ENCODE measurements around the gene SPTBN4.

SPTBN4 gene

DNA sequence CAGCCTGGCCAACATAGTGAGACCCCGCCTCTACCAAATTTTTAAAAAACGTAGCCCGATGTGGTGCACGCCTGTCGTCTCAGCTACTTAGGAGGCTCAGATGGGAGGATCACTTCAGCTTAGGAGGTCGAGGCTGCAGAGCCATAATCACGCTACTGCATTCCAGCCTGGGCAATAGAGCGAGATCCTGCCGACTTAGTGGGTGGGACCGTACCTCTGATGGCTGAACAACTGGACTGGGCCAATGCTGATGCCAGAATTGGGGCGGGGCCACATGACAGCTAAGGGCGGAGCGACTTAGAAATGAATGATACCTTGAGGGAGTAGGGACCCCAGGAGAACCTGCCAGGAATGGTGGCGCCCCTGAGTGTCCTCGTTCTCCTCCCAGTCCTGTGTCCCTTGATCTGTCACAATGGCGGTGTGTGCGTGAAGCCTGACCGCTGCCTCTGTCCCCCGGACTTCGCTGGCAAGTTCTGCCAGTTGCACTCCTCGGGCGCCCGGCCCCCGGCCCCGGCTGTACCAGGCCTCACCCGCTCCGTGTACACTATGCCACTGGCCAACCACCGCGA, 137.9 kb downstream of the SPTBN4 start:
- DNase-seq (ENCODE audit: low read depth), result no peak

DNA sequence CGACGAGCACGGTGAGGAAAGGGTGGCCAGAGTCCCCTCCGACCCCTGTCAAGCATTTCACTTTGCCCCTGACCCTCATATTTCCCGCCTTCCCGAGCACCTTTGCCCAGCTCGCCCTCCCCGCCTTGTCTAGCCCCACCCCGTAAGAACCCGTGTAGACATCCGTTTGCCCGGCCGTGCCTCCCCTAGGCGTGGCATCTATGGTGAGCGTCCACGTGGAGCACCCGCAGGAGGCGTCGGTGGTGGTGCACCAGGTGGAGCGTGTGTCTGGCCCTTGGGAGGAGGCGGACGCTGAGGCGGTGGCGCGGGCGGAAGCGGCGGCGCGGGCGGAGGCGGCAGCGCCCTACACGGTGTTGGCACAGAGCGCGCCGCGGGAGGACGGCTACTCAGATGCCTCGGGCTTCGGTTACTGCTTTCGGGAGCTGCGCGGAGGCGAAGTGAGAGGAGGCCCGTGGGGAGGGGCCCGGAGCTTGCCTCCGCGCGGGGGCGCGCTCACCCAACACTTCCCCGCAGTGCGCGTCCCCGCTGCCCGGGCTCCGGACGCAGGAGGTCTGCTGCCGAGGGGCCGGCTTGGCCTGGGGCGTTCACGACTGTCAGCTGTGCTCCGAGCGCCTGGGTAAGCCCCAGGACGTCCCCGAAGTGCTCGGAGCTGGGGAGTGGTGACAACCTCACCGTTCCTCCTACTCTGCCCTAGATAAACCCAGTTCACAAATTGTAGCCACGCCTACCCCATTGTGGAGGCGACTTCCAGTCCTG, 138.6 kb downstream of the SPTBN4 start:
- DNase-seq (ENCODE audit: low read depth), result no peak

DNA sequence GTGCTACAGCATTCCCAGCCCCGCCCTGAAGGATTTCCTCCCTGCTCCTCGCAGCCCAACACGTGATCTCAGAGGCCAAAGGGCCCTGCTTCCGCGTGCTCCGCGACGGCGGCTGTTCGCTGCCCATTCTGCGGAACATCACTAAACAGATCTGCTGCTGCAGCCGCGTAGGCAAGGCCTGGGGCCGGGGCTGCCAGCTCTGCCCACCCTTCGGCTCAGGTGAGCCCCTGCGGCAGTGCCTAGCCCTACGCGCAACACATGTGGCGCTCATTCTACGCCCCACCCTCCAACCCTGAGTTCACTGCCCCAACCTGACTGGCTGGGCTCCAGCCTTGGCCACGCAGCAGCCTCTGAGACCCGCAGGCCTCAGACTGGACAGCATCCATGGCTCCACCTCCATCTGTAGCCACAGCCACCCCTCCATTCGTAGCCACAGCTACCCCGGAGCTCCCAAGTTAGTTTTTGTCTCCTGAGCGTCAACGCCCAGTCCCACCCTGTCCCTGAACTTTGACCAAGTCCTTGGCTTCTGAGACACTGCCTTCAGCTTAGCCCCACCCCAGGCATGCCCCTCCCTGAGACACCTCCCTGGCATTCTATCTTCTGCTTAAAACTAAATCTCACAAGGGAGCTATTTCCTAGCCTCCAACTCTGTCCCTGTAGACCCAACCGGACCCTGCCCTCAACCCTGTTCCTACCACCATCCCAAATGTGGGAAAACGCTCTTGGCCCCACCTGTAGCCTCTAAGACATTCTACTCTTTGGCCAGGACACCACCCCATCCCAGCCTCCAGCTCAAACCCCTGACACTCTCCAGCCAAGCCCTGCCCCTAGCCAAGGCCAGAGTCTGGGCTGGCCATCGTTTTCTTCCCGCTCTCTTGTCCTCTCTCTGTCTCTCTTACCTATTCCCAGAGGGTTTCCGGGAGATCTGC, 140.8 kb downstream of the SPTBN4 start:
- DNase-seq (ENCODE audit: low read depth), result no peak

DNA sequence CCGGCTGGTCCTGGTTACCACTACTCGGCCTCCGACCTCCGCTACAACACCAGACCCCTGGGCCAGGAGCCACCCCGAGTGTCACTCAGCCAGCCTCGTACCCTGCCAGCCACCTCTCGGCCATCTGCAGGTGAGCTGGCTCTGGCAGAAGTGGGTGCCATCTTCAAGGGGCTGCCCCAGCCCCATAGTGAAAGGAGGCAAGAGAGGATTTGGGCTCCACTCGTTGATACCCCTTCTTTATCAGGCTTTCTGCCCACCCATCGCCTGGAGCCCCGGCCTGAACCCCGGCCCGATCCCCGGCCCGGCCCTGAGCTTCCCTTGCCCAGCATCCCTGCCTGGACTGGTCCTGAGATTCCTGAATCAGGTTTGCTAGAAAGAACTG, 141.4 kb downstream of the SPTBN4 start:
- DNase-seq (ENCODE audit: low read depth), result no peak

DNA sequence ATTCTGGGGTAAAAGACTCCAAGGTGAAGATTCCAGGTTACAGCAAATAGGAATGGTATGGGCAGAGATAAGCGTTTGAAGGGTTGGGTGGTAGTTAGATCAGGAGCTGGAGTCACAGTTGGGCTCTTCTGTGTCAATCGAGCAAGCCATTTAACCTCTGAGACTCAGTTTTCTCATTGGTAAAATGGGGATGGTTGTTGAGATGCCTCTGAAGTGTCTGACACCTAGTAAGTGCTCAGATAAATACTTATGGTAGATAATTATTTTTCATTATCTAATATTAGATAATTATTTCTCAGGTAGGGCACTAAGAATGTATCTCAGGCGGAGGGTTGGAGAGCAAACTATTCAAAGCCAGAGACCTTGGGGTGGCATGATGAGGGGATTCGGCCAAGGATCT, 142.2 kb downstream of the SPTBN4 start:
- no peak for DNase-seq (ENCODE audit: low read depth)

DNA sequence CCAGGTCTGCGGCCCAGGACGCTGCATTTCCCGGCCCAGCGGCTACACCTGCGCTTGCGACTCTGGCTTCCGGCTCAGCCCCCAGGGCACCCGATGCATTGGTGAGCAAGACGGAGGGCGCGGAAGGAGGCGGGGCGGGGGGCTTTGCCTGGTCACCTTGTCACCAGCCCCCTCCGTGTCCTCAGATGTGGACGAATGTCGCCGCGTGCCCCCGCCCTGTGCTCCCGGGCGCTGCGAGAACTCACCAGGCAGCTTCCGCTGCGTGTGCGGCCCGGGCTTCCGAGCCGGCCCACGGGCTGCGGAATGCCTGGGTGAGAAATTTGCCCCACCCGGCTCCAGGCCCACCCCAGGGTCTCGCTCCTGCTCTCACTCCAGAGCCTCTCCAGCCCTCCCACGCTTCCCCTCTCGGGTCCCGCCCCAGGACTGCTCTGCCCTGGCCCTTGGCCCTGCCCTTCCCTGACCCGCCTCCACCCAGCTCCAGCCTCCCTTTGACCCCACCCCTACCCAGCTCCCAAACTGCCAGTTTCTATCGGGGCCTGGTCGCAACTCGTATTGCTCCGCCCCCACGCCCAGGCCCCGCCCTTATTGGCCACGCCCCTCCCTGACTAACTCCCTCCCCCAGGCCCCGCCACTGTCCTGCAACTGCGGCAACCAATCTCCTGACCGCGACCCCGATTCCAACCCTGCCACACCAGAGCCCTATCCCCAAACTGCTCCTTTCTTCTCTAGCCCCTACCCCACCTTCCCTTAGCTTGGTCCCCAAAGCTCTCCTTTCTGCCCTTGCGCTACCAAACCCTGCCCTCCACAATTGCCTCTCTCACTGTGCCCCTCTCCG, 143.0 kb downstream of the SPTBN4 start:
- DNase-seq (ENCODE audit: low read depth), result no peak

DNA sequence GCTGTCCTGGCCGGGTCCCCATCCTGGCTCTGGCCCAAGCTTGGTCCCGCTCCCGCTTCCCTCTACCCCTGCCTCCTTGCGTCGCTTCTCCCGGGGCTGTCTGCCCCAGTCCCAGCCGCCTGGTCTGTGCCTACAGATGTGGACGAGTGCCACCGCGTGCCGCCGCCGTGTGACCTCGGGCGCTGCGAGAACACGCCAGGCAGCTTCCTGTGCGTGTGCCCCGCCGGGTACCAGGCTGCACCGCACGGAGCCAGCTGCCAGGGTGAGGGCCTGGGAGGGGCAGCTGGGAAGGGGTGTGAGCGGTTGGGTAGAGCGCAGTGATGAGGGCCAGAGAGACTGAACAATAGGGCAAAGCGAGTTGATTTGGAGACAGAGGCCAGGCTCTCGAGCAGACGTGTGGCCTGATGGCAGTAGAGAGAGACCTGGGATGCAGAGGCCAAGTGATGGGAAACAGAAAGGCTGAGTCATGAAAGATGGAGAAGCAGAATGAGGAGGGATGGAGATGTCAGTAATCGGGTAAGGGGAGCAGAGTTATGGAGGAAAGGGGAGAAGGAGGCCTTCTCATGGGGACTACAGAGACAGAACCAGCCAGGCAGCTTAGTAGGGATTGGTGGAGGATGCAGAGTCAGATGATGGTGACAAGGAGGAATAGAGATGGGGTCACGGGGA, 143.7 kb downstream of the SPTBN4 start:
- no peak for DNase-seq (ENCODE audit: low read depth)

DNA sequence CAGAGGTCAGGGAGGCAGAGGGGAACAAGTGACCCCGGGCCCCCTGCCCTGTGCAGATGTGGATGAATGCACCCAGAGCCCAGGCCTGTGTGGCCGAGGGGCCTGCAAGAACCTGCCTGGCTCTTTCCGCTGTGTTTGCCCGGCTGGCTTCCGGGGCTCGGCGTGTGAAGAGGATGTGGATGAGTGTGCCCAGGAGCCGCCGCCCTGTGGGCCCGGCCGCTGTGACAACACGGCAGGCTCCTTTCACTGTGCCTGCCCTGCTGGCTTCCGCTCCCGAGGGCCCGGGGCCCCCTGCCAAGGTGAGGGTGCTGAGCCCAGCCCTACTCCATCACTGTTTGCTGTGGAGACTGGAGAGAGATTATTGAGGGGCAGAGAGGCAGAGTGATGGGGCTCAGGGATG, 144.3 kb downstream of the SPTBN4 start:
- no peak for DNase-seq (ENCODE audit: low read depth)

DNA sequence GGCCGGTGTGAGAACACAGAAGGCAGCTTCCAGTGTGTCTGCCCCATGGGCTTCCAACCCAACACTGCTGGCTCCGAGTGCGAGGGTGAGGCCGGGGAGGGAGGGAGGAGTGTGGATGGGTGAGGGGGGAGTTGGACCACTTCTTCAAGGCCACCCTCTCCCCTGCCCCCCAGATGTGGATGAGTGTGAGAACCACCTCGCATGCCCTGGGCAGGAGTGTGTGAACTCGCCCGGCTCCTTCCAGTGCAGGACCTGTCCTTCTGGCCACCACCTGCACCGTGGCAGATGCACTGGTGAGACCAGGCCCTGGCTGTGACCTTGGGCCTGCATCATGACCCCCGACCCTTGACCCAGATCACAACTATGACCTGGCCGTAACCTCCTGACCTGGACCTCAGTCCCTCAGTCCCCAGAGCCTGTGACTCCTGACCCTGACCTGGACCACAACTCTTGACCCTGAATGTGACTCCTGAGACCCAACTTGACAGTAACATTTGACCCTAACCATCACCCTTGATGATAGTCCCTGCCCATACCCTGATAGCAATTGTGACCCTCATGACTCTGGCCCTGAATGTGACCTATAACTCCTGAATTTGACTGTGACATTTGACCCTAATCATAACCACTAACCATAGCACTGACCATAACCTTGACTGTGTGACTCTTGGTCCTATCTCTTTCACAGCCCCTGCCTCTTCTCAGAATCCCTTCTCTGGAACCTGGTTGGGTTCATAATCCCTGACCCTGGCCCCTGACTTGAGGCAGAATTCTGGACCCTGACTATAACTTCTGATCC, 145.3 kb downstream of the SPTBN4 start:
- DNase-seq (ENCODE audit: low read depth), result no peak

DNA sequence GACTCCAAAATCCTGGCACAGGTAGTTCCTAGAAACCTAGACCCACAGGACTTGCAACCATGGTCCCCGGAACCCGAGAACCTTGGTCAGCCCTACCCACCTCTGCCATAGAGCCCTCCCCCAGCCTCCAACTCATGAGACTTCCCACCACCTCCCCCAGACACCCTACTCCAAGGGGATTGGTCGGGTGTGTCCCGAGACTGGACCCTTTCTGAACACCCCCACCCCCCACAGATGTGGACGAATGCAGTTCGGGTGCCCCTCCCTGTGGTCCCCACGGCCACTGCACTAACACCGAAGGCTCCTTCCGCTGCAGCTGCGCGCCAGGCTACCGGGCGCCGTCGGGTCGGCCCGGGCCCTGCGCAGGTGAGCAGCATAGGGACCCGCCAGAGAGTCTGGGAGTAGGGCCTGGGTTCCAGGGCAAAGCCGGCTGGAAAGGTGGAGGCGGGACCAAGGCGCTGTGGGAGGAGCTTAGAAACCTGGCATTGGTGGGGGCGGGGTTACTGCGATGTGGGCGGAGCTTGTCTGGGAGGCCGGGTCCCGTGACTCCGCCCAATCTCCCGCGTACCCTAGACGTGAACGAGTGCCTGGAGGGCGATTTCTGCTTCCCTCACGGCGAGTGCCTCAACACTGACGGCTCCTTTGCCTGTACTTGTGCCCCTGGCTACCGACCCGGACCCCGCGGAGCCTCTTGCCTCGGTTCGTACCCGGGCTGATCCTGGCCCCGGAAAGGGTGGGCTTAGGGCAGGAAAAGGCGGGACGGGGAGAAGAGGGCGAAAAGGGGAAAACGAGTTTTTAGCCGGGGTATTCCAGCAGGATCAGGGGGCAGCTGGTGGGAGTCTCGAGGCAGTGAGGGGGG, 146.3 kb downstream of the SPTBN4 start:
- no peak for DNase-seq (ENCODE audit: low read depth)

DNA sequence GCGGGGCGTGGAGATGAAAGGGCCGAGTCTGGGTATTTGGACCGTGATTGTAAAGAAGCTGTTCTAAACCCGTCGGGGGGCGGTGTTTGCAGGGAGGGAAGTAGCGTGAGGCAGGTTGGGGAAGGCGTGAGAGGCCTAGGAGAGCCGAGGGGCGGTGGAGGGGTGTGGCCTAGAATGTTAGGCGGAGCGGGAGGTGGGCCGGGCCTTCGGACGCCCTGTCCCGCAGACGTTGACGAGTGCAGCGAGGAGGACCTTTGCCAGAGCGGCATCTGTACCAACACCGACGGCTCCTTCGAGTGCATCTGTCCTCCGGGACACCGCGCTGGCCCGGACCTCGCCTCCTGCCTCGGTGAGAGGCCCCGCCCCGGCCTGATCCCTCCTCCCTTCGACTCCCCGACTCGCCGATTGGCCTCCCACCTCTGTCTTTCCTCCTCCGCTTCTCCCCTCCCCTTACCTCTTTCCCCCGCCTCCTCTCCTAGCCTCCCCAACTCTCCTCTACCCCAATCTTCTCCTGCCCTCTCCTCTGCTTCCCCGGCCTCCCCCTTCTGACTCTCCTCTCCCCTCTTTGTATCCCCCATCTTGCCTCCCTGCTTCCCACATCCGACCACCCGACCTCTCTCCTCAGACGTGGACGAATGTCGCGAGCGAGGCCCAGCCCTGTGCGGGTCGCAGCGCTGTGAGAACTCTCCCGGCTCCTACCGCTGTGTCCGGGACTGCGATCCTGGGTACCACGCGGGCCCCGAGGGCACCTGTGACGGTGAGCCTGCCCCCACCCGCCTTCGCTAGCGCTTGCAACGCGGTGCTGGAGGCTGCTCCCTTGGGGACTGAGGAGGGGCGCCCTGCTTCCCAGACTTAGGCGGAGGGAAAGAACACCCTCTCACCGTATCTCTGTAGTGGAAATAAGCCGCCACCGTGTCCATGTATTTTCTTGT, 147.2 kb downstream of the SPTBN4 start:
- no peak for DNase-seq (ENCODE audit: low read depth)

DNA sequence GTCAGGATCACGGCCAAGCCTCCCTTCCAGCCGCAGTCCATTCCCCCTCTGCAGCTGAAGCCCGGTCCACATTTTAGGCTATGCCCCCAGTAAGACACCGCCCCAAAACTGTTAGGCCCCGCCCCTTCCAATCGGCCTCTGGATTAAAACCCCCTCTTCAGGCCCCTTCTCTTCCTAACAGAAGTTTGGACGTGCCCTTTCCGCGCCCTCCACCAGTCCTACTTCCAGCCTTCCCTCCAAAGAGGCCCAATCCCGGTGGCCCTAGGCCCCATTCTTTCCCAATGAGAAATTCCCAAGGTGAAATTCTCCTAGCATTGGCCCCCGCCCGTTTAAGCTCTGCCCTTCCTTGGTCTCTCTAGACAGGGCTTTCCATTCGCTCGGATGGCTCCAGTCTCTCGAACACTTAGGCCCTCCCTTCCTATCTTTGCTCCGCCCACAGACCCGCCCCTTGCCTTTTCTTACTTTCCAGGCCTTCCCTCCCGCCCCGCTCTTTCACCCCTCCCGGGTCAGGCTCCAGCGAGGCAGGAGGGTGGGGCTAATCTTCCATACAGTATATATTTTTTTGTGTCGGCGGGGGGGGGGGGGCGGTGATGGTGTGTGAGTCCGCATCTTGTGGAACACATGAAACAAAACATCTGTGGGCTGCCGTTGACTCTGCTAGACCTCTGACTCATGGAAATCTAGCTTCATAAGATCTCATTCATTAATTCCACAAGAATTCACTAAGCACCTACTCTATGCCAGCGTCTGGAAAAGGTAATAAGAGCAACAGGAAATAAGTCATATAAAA, 148.0 kb downstream of the SPTBN4 start:
- peak; percentile 86 for DNase-seq (ENCODE audit: low read depth)

DNA sequence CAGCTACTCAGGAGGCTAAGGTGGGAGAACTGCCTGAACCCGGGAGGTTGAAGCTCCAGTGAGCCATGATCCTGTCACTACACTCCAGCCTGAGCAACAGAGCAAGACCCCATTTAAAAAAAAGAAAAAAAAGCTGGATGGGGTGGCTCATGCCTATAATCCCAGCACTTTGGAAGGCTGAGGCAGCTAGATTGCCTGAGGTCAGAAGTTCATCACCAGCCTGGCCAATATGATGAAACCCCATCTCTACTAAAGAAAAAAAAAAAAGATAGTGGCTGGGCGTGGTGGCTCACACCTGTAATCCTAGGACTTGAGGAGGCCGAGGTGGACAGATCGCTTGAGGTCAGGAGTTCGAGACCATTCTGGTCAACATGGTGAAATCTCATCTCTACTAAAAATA, 149.4 kb downstream of the SPTBN4 start:
- DNase-seq (ENCODE audit: low read depth), result no peak

DNA sequence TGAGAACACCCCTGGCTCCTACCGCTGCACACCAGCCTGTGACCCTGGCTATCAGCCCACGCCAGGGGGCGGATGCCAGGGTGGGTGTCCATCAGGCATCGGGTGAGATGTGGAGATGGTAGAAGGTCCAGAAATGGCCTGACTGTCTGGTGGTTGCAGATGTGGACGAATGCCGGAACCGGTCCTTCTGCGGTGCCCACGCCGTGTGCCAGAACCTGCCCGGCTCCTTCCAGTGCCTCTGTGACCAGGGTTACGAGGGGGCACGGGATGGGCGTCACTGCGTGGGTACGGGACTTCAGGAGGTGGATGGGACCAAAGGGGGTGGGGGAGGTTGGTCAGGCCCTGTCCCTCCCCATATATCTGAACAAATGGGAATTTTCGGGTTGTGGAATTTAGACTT, 150.1 kb downstream of the SPTBN4 start:
- DNase-seq (ENCODE audit: low read depth), result no peak

DNA sequence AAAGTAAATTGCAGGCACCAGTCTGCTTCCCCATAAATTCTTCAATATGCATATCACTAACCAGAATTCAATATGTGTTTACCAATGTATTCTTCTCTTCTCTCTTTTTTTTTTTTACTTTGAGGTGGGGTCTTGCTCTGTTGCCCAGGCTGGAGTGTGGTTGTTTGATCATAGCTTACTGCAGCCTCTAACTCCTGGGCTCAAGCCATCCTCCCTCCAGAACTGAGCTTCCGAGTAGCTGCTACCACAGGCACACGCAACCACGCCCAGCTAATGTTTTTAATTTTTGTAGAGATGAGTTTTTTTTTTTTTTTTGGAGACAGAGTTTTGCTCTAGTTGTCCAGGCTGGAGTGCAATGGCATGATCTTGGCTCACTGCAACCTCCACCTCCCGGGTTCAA, 151.2 kb downstream of the SPTBN4 start:
- no peak for DNase-seq (ENCODE audit: low read depth)

DNA sequence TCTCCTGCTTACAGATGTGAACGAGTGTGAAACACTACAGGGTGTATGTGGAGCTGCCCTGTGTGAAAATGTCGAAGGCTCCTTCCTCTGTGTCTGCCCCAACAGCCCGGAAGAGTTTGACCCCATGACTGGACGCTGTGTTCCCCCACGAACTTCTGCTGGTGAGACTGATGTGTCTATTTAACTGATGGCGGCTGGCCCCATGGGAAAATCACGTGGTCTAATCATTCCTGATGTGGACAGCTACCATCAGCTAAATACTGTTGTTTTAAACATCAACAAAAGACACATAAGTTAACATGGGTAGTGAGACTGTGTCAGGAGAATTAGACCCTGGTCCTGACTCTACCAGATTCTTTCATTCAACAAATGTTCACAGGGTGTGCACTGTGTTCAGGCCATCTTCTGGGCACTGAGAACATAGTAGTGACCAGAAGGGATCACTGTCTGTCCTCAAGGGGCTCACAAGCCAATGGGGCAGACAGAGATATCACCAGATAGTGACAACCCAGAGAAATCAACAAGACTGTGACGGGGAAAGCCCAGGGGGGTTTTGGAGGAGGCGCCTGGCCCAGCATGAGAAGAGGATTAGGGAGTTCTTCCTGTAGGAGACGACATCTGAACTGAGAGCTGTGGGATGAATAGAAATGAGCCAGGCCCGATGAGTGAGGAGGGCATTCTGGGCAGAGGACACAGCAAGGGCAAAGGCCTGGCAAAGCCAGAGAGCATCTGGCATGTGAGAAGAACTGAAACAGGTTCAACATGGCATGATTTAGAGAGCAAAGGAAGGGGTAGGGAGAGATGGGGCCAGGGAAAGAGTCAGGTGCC, 152.7 kb downstream of the SPTBN4 start:
- no peak for DNase-seq (ENCODE audit: low read depth)

DNA sequence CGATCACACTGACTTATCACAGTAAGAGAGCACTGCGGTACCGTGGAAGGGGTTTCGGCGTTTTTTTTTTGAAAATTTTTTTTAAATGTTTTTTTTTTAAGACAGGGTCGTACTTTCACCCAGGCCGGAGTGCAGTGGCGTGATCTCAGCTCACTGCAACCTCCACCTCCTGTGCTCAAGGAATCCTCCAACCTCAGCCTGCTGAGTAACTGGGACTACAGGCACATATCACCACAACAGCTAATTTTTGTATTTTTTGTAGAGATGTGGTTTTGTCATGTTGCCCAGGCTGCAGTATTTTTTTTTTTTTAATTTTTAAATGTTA, 153.3 kb downstream of the SPTBN4 start:
- DNase-seq (ENCODE audit: low read depth), result no peak
